ENCODE data around the gene KIF20B.
"Not testable (repeated sequence)": the region's sequence is repeated elsewhere in the genome, so short reads cannot be mapped to it uniquely, and the experiment has no call there.

Gene KIF20B

GRCh38 chr10:89773081-89773480 is 71.7 kb downstream of the KIF20B start:
- DNase-seq (ENCODE audit: low read depth in 2 of 2): no peak

GRCh38 chr10:89776665-89777064 is 75.3 kb downstream of the KIF20B start:
- DNase-seq (ENCODE audit: low read depth in 2 of 2): no peak

GRCh38 chr10:89782470-89782869 is 81.1 kb downstream of the KIF20B start:
- no peak for DNase-seq (ENCODE audit: low read depth in 2 of 2)

GRCh38 chr10:89783406-89783805 is 82.0 kb downstream of the KIF20B start:
- no peak for DNase-seq (ENCODE audit: low read depth in 2 of 2)

GRCh38 chr10:89785095-89785494 is 83.7 kb downstream of the KIF20B start:
- no peak for DNase-seq (ENCODE audit: low read depth in 2 of 2)

GRCh38 chr10:89789188-89789877 is 87.9 kb downstream of the KIF20B start:
- no peak for DNase-seq (ENCODE audit: low read depth in 2 of 2)

- DNase-seq (ENCODE audit: low read depth in 2 of 2): no peak
Observed at GRCh38 chr10:89792187-89792586, 90.8 kb downstream of the KIF20B start.

- peak; percentile 33 to 51 for DNase-seq (ENCODE audit: low read depth in 2 of 2)
Observed at GRCh38 chr10:89793649-89794254, 92.4 kb downstream of the KIF20B start.

- DNase-seq (ENCODE audit: low read depth in 2 of 2): no peak
Observed at GRCh38 chr10:89795840-89796239, 94.5 kb downstream of the KIF20B start.

GRCh38 chr10:89798092-89798491 is 96.7 kb downstream of the KIF20B start:
- DNase-seq (ENCODE audit: low read depth in 2 of 2): no peak

GRCh38 chr10:89799573-89799972 is 98.2 kb downstream of the KIF20B start:
- no peak for DNase-seq (ENCODE audit: low read depth in 2 of 2)

GRCh38 chr10:89805599-89806013 is 104.2 kb downstream of the KIF20B start:
- DNase-seq (ENCODE audit: low read depth in 2 of 2): no peak

- DNase-seq (ENCODE audit: low read depth in 2 of 2): no peak
Observed at GRCh38 chr10:89808842-89809241, 107.5 kb downstream of the KIF20B start.

GRCh38 chr10:89809766-89810165 is 108.4 kb downstream of the KIF20B start:
- DNase-seq (ENCODE audit: low read depth in 2 of 2): no peak

- no peak for DNase-seq (ENCODE audit: low read depth in 2 of 2)
Observed at GRCh38 chr10:89810908-89811525, 109.6 kb downstream of the KIF20B start.

- DNase-seq (ENCODE audit: low read depth in 2 of 2): no peak
Observed at GRCh38 chr10:89813546-89813945, 112.2 kb downstream of the KIF20B start.

GRCh38 chr10:89814278-89814677 is 112.9 kb downstream of the KIF20B start:
- DNase-seq (ENCODE audit: low read depth in 2 of 2): no peak

- DNase-seq (ENCODE audit: low read depth in 2 of 2): no peak
Observed at GRCh38 chr10:89815049-89815853, 113.9 kb downstream of the KIF20B start.

GRCh38 chr10:89819008-89819407 is 117.6 kb downstream of the KIF20B start:
- DNase-seq (ENCODE audit: low read depth in 2 of 2): not testable (repeated sequence)

All from fibroblast of skin of left biceps (primary cell).